GM21423 (cell line): ENCODE data around the gene SCG3.

Experiments used
- ATAC-seq: cut with Tn5 transposase; IDR thresholded peaks from one replicate; pipeline ENCODE4 v1.9.1; 2021; ENCODE audit warnings: mild to moderate bottlenecking, moderate library complexity; ENCODE audit not compliant: unreplicated experiment

The SCG3 gene

DNA sequence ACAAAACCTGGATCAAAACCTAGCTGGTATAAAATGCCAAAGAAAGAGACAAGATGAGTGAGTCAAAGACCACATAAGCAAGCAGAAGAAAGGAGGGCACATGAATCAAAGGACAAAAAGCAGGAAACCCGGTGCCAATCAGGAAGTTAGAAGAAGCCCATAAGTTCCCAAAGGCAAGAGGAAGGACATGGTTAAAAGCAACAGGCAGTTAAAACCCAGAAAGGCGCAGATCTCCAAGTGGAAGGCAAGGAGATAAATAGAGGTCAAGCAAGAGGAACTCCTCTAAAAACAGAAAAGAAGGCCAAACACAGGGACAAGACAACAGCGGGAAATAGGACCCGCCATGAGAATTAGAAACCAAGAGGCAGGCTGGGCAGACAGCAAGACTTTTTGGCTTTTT is 74.5 kb downstream of the SCG3 start:
- no peak for ATAC-seq

DNA sequence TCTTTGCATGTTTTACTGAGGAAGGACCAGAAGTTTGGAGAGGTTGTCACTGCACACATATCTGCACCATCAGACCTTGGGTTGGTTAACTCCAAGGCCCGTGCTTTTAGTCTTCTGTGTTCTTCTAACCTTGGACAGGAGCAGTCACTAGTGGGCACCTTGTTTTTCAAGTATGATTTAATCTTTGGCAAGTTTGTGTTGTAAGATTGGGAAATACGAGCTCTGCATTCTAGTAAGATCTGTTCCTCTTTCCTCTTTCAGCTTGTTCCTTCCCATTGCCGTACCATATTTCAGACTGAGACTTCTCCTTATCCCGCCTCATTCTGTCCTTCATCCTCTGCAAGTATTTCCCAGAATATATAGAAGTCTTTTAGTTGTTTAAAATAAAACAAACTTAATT is 75.2 kb downstream of the SCG3 start:
- no peak for ATAC-seq

DNA sequence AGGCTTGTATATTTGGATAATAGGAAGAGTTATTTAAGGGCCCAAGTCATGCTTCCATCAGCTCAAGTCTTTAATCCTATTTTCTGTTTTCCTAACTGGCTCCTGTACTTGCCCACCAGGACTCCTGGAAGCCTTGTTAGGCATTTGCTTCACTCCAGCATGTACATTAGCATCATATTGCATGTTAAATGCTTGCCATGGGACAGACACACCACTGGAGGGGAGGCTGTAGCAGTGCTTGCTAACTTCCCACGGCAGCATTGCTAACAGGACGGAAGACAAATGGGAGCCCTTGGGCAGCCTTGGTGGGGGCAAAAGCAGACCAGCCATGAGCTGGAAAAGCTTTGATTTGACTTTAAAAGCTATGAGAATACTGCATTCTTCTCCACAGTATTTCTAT is 76.1 kb downstream of the SCG3 start:
- no peak for ATAC-seq

DNA sequence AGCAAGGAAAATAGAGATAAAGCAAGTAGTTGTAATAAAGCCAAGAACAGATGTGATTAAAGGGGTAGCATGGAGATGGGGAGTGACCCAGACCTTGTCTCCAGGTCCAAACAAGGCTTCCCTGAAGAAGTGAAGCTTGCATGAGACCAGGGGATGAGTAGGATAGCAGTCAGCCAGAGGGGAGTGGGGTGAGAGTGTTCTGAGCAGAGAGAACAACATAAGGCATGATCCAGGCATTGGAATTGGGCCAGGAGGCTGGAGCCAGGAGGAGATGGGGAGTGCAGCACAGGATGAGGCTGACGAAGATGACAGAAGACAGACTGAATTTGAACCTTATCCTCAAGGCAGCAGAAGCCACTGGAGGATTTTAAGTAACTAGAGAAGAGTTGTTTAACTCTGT is 77.3 kb downstream of the SCG3 start:
- ATAC-seq, result no peak

GRCh38 chr15:51759557-51760070 is 78.3 kb downstream of the SCG3 start:
- no peak for ATAC-seq

DNA sequence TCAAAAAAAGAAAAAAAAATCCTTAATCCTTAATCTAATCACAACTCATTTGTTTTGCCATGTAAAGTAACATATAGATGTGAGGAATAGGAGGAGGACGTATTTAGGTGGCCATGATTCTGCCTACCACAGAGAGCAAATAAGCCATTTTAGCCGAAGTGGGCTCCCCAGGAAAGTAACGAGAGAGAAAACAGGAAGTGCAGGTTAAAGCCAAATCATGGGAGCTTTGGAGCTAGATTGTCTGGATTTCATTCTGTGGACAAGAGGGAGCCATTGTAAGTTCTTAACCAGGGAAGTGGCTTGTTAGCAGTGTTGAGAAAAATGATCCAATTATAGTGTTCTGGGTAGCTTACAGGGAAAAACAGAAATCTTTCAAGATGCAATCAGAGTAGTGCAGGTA is 79.5 kb downstream of the SCG3 start:
- no peak for ATAC-seq

- ATAC-seq, result no peak
Observed at GRCh38 chr15:51765751-51766150, 84.4 kb downstream of the SCG3 start.

GRCh38 chr15:51766341-51766740 is 85.0 kb downstream of the SCG3 start:
- no peak for ATAC-seq

DNA sequence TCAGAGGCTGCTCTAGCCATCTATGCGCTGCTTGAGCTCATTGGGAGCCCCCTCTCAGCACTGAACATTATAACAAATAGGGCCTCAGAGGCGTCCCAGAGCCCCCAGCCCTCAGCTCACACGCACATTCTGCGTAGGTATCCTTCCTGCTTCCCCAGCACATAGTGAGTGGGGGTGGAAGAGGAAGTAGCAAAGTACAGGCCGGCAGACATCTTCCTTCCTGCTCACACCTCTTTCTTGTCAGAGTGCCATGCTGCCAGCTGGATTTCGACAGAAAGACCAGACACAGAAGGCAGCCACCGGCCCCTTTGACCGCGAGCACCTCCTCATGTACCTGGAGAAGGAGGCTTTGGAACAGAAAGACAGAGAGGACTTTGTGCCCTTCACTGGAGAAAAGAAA is 86.7 kb downstream of the SCG3 start:
- no peak for ATAC-seq
